HFFc6 (cell line): ENCODE data around the gene ITGB5. TPM values are rescaled to one million over a fixed set of nuclear protein-coding genes. Genes with fewer than 3 reads are reported as not detected.

Experiments
- DNase-seq: peaks from one replicate; pipeline ENCODE4 v3.0.0-alpha.2; 2018
- H3K27ac Mint-ChIP-seq: 2 replicates; pipeline ENCODE4 v1.8.0; 2020; ENCODE audit warnings: mild to moderate bottlenecking, mixed read lengths
- H3K27me3 Mint-ChIP-seq: 2 replicates; pipeline ENCODE4 v1.8.0; 2021; ENCODE audit warnings: mild to moderate bottlenecking, moderate library complexity, mixed read lengths; ENCODE audit not compliant: insufficient read depth
- H3K36me3 Mint-ChIP-seq: 2 replicates; pipeline ENCODE4 v1.8.0; 2021; ENCODE audit warnings: low read depth, mixed read lengths
- H3K4me1 Mint-ChIP-seq: 2 replicates; pipeline ENCODE4 v1.8.0; 2020; ENCODE audit warnings: low read depth, mixed read lengths
- H3K4me3 Mint-ChIP-seq: 2 replicates; pipeline ENCODE4 v1.8.0; 2020; ENCODE audit warnings: mild to moderate bottlenecking, moderate library complexity, mixed read lengths
- H3K9me3 Mint-ChIP-seq: 2 replicates; pipeline ENCODE4 v1.8.0; 2020; ENCODE audit warnings: mild to moderate bottlenecking, mixed read lengths
- total RNA-seq, 6 experiments: library from RNA; stranded (reverse); fragmentation: NEBNext Ultra II Directional; extraction: Animal tissue kit (Norgen Biotek cat#: 25700); gene quantifications; 2 replicates in 1 of 6; 3 replicates in 5 of 6; pipeline ENCODE4 v1.2.3, GENCODE V29; 2021
- TF ChIP-seq, protein P1 (sequence below): fragments of 200-600 bp; sonication (generic); IDR thresholded peaks from 2 replicates; pipeline ENCODE4 v1.5.0; 2021; ENCODE audit warnings: antibody characterized with exemption, mild to moderate bottlenecking

ITGB5 gene
- total RNA-seq, 6 experiments from 2014 or later, result 203 to 332 (median 220) TPM

DNA sequence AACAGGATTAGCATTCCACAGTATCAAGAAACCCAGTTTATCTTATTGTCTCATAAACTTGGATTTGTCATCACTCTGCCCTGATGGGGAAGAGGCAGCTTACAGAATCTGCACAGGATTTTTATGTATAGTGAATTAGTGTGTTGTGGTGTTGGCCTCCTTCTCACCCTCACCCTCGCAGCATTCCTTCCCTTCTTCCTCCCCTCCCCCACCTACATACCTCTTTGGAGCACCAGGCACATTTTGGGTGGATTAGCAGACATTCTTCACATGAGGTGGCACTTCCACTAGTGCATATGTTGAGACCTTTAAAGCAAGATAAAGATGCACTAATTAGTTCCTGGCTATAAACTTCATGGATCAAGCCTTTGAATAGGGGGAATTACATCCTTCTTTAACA is 13.9 kb downstream of the ITGB5 start:
- no peak for DNase-seq
- Mint-ChIP-seq H3K27me3 (peaks cover 3% of the 10 kb centered on the region; the same call in 1 of the 2 replicates), H3K4me3 (no peak overlapping the region), H3K4me1 (peaks cover 57% of the 10 kb centered on the region), H3K36me3 (peaks cover 30% of the 10 kb centered on the region), H3K27ac (peak overlapping the region; percentile 55), H3K9me3 (no peaks in the 10 kb centered on the region)
- TF ChIP-seq, protein P1, sequence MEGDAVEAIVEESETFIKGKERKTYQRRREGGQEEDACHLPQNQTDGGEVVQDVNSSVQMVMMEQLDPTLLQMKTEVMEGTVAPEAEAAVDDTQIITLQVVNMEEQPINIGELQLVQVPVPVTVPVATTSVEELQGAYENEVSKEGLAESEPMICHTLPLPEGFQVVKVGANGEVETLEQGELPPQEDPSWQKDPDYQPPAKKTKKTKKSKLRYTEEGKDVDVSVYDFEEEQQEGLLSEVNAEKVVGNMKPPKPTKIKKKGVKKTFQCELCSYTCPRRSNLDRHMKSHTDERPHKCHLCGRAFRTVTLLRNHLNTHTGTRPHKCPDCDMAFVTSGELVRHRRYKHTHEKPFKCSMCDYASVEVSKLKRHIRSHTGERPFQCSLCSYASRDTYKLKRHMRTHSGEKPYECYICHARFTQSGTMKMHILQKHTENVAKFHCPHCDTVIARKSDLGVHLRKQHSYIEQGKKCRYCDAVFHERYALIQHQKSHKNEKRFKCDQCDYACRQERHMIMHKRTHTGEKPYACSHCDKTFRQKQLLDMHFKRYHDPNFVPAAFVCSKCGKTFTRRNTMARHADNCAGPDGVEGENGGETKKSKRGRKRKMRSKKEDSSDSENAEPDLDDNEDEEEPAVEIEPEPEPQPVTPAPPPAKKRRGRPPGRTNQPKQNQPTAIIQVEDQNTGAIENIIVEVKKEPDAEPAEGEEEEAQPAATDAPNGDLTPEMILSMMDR, result no peak

DNA sequence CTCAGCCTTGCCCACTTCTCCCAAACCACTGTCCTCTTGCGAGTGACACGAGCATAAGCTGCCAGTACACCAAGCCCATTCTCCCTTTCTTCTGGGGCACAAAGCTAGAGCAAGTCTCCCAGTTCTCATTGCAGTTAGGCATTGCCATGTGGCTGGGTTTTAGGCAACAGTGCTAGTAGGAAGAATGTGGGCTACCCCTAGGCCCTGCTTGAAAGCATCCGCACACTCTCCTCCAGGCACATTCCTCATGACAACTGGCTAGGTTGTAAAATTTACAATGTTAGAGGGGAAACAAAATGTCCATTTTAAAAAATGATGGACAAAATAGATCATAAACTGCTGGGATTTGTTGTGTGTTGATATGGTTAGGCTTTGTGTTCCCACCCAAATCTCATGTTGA is 19.7 kb downstream of the ITGB5 start:
- H3K27ac Mint-ChIP-seq, result no peak overlapping the region

DNA sequence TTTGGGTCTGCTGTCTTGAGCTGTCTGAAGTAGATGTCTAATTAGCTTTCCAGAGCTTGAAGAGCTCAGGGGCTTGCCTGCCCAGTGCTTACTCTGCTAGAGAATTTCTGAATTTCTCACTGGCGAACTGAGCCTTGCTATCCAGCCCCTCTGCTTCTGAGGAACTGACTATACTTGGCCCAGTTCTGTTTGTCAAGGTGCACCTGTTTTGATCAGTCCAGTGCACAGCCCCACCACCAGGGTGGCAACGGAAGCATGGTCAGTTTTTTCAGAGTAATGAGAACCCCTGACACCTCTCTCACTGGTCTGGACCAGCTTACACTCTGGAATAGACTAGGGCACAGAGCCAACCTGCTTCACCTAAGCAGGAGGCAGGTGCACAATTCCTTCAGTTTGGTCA is 25.2 kb downstream of the ITGB5 start:
- H3K9me3 Mint-ChIP-seq, result peaks cover 5% of the 10 kb centered on the region; the same call in 1 of the 2 replicates
- H3K36me3 Mint-ChIP-seq, result peaks cover 22% of the 10 kb centered on the region
- DNase-seq, result no peak
- H3K27ac Mint-ChIP-seq, result peak overlapping the region; percentile 13; the same call in 1 of the 2 replicates
- H3K27me3 Mint-ChIP-seq, result peaks cover 1% of the 10 kb centered on the region
- peaks cover 46% of the 10 kb centered on the region for H3K4me1 Mint-ChIP-seq
- TF ChIP-seq, protein P1, result no peak
- no peak overlapping the region for H3K4me3 Mint-ChIP-seq

More for the DNA sequence above, 19.7 kb downstream of the ITGB5 start:
- Mint-ChIP-seq H3K9me3 (no peaks in the 10 kb centered on the region), H3K36me3 (peaks cover 39% of the 10 kb centered on the region), H3K4me1 (peaks cover 19% of the 10 kb centered on the region; the same call in 1 of the 2 replicates), H3K27me3 (peaks cover 4% of the 10 kb centered on the region), H3K4me3 (no peak overlapping the region)
- TF ChIP-seq, protein P1, result no peak
- no peak for DNase-seq

DNA sequence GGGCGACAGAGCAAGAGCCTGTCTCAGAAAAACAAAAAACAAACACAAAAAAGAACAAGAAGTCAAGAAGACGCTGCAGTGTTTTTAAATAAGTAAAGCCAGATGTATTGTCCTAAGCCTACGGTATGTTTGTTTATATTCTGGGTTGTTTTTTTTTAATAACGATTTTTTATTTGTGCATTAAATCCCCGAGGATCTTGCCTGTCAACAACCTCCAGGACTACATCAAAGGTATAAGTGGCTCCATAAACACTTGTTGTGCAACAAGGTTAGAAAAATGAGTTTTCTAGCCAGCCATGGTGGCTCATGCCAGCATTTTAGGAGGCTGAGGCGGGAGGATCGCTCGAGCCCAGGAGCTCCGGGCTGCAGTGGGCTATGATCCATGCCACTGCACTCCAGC is 26.1 kb downstream of the ITGB5 start:
- H3K27me3 Mint-ChIP-seq, result peaks cover 1% of the 10 kb centered on the region
- peaks cover 5% of the 10 kb centered on the region; the same call in 1 of the 2 replicates for H3K9me3 Mint-ChIP-seq
- peaks cover 21% of the 10 kb centered on the region; the same call in 1 of the 2 replicates for H3K36me3 Mint-ChIP-seq
- peaks cover 48% of the 10 kb centered on the region for H3K4me1 Mint-ChIP-seq
- H3K27ac Mint-ChIP-seq, result peak overlapping the region; percentile 81
- DNase-seq, result no peak
- TF ChIP-seq, protein P1, result no peak
- peak overlapping the region; percentile 68 for H3K4me3 Mint-ChIP-seq

DNA sequence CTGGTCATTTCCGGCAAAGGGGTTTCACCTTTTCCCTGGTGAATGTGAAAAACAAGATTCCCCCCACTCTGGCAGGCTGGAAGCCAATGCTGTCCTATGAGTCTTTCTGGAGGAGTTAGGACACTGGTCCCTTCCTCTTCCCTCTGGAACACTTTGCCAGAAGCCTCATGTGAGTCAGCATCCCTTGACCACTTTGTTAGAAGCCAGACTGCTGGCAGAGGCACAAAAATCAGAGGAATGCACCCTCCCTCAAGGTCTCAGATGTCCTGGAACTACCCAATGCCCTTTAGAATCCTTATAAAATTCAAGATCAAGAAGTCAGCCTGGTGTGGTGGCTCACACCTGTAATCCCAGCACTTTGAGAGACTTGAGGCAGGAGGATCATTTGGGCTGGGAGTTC is 26.6 kb downstream of the ITGB5 start:
- Mint-ChIP-seq H3K4me1 (peaks cover 52% of the 10 kb centered on the region), H3K4me3 (peak overlapping the region; percentile 68), H3K27me3 (peaks cover 1% of the 10 kb centered on the region), H3K27ac (peak overlapping the region; percentile 81), H3K9me3 (peaks cover 5% of the 10 kb centered on the region; the same call in 1 of the 2 replicates), H3K36me3 (peaks cover 26% of the 10 kb centered on the region)
- DNase-seq, result peak; percentile 96
- TF ChIP-seq, protein P1, result no peak
